ENCODE results near the gene TPRG1.

TPRG1 gene

GRCh38 chr3:189363590-189364255 is 192.0 kb downstream of the TPRG1 start:
- no peak for DNase-seq

- no peak for DNase-seq
Measured at GRCh38 chr3:189365609-189366564, 194.1 kb downstream of the TPRG1 start.

- DNase-seq: no peak
Measured at GRCh38 chr3:189368384-189368783, 196.6 kb downstream of the TPRG1 start.

- DNase-seq: no peak
Measured at GRCh38 chr3:189369636-189370035, 197.9 kb downstream of the TPRG1 start.

GRCh38 chr3:189372243-189372642 is 200.5 kb downstream of the TPRG1 start:
- DNase-seq: no peak
